Parathyroid adenoma (tissue), 2 donors: ENCODE results near the gene C5orf47.
"Not testable (repeated sequence)": the region's sequence is repeated elsewhere in the genome, so short reads cannot be mapped to it uniquely, and the experiment has no call there.

ENCODE experiments used
- H2AFZ ChIP-seq: fragments of 300-600 bp; sonication (generic); one replicate; pipeline ENCODE4 v1.7.0; 2017; ENCODE audit warnings: antibody characterized with exemption, mild to moderate bottlenecking
- H3K27ac ChIP-seq: fragments of 300-600 bp; sonication (generic); one replicate; pipeline ENCODE4 v1.7.0; 2017
- H3K27me3 ChIP-seq: fragments of 300-600 bp; sonication (generic); one replicate; pipeline ENCODE4 v1.7.0; 2017; ENCODE audit warnings: low read length; ENCODE audit not compliant: control insufficient read depth, insufficient read depth
- H3K36me3 ChIP-seq: fragments of 300-600 bp; sonication (generic); one replicate; pipeline ENCODE4 v1.7.0; 2017; ENCODE audit warnings: low read length; ENCODE audit not compliant: control insufficient read depth, insufficient read depth
- H3K4me1 ChIP-seq: fragments of 300-600 bp; sonication (generic); one replicate; pipeline ENCODE4 v1.7.0; 2017; ENCODE audit warnings: control low read depth
- H3K4me2 ChIP-seq: fragments of 300-600 bp; sonication (generic); one replicate; pipeline ENCODE4 v1.7.0; 2017; ENCODE audit warnings: low read length
- H3K4me3 ChIP-seq: fragments of 300-600 bp; sonication (generic); one replicate; pipeline ENCODE4 v1.7.0; 2017; ENCODE audit warnings: low read depth, low read length
- H3K79me2 ChIP-seq: fragments of 300-600 bp; sonication (generic); one replicate; pipeline ENCODE4 v1.7.0; 2017; ENCODE audit warnings: control low read depth
- H3K9ac ChIP-seq: fragments of 300-600 bp; sonication (generic); one replicate; pipeline ENCODE4 v1.7.0; 2017; ENCODE audit warnings: mild to moderate bottlenecking
- H3K9me3 ChIP-seq: fragments of 300-600 bp; sonication (generic); one replicate; pipeline ENCODE4 v1.7.0; 2017; ENCODE audit warnings: low read length; ENCODE audit not compliant: control insufficient read depth
- CTCF ChIP-seq: fragments of 300-600 bp; sonication (generic); IDR thresholded peaks from one replicate; pipeline ENCODE4 v1.7.0; 2017; ENCODE audit warnings: antibody characterized with exemption, mild to moderate bottlenecking
- donor health status: primary hyperparathyroidism.

C5orf47 gene

GRCh38 chr5:174000076-174000475 lies 11.1 kb downstream of the C5orf47 start:
- no peaks in the 10 kb centered on the region for H3K27me3 ChIP-seq
- no peak overlapping the region for H3K4me3 ChIP-seq
- H3K27ac ChIP-seq: no peak overlapping the region
- H2AFZ ChIP-seq: no peak overlapping the region
- H3K79me2 ChIP-seq: no peaks in the 10 kb centered on the region
- no peaks in the 10 kb centered on the region for H3K4me1 ChIP-seq
- no peaks in the 10 kb centered on the region for H3K9me3 ChIP-seq
- H3K9ac ChIP-seq: no peak overlapping the region
- H3K4me2 ChIP-seq: no peak overlapping the region
- no peaks in the 10 kb centered on the region for H3K36me3 ChIP-seq
- no peak for TF ChIP-seq CTCF

GRCh38 chr5:174003795-174004194 lies 14.8 kb downstream of the C5orf47 start:
- H2AFZ ChIP-seq: no peak overlapping the region
- H3K79me2 ChIP-seq: no peaks in the 10 kb centered on the region
- H3K9me3 ChIP-seq: no peaks in the 10 kb centered on the region
- no peak overlapping the region for H3K27ac ChIP-seq
- no peaks in the 10 kb centered on the region for H3K4me1 ChIP-seq
- no peak overlapping the region for H3K4me2 ChIP-seq
- no peaks in the 10 kb centered on the region for H3K36me3 ChIP-seq
- H3K9ac ChIP-seq: no peak overlapping the region
- H3K4me3 ChIP-seq: no peak overlapping the region
- no peaks in the 10 kb centered on the region for H3K27me3 ChIP-seq
- no peak for TF ChIP-seq CTCF

GRCh38 chr5:174008922-174009321 lies 20.0 kb downstream of the C5orf47 start:
- no peaks in the 10 kb centered on the region for H3K79me2 ChIP-seq
- no peak overlapping the region for H3K9ac ChIP-seq
- no peak overlapping the region for H2AFZ ChIP-seq
- TF ChIP-seq CTCF: no peak
- no peaks in the 10 kb centered on the region for H3K27me3 ChIP-seq
- H3K4me1 ChIP-seq: no peaks in the 10 kb centered on the region
- no peak overlapping the region for H3K27ac ChIP-seq
- H3K4me2 ChIP-seq: no peak overlapping the region
- H3K36me3 ChIP-seq: no peaks in the 10 kb centered on the region
- no peak overlapping the region for H3K4me3 ChIP-seq
- no peaks in the 10 kb centered on the region for H3K9me3 ChIP-seq

GRCh38 chr5:174010365-174010764 lies 21.4 kb downstream of the C5orf47 start:
- no peak overlapping the region for H2AFZ ChIP-seq
- H3K9me3 ChIP-seq: no peaks in the 10 kb centered on the region
- H3K4me3 ChIP-seq: no peak overlapping the region
- H3K27me3 ChIP-seq: no peaks in the 10 kb centered on the region
- H3K9ac ChIP-seq: no peak overlapping the region
- H3K36me3 ChIP-seq: no peaks in the 10 kb centered on the region
- H3K4me1 ChIP-seq: no peaks in the 10 kb centered on the region
- no peak overlapping the region for H3K4me2 ChIP-seq
- TF ChIP-seq CTCF: no peak
- no peak overlapping the region for H3K27ac ChIP-seq
- H3K79me2 ChIP-seq: no peaks in the 10 kb centered on the region

GRCh38 chr5:174011441-174011840 lies 22.5 kb downstream of the C5orf47 start:
- Histone ChIP-seq H3K4me1 (no peaks in the 10 kb centered on the region), H2AFZ (no peak overlapping the region), H3K79me2 (no peaks in the 10 kb centered on the region), H3K4me2 (no peak overlapping the region), H3K4me3 (no peak overlapping the region), H3K9ac (no peak overlapping the region), H3K9me3 (no peaks in the 10 kb centered on the region), H3K27ac (no peak overlapping the region), H3K27me3 (no peaks in the 10 kb centered on the region), H3K36me3 (no peaks in the 10 kb centered on the region)
- no peak for TF ChIP-seq CTCF

- H3K27me3 ChIP-seq, H3K4me3 ChIP-seq, H3K27ac ChIP-seq, H3K4me2 ChIP-seq, H2AFZ ChIP-seq, H3K9me3 ChIP-seq, H3K4me1 ChIP-seq, H3K79me2 ChIP-seq, H3K9ac ChIP-seq, H3K36me3 ChIP-seq: not testable (repeated sequence)
These were observed 31.3 kb downstream of the C5orf47 start for GRCh38 chr5:174020069-174020927.
